K562 (cell line): ENCODE data around the gene RIPOR1. TPM values are rescaled to one million over a fixed set of nuclear protein-coding genes. Genes with fewer than 3 reads are reported as not detected.

Experiments used
- CCAR2 ChIP-seq: fragments of 200-400 bp; formaldehyde crosslinking; IDR thresholded peaks from 2 replicates; pipeline ENCODE4 v1.6.1; 2017; ENCODE audit warnings: mild to moderate bottlenecking, low read depth, low read length
- CEBPB ChIP-seq: fragments of 450-650 bp; IDR thresholded peaks from 2 replicates; pipeline ENCODE4 v1.6.1; 2016; ENCODE audit warnings: missing genetic modification characterization, missing compliant biosample characterization
- CXXC5 ChIP-seq: fragments of 250-450 bp; sonication (Bioruptor Pico); IDR thresholded peaks from 2 replicates; pipeline ENCODE4 v1.8.0; 2022; ENCODE audit warnings: inconsistent platforms, mild to moderate bottlenecking, moderate library complexity
- E2F3 ChIP-seq: fragments of 250-450 bp; sonication (Bioruptor Pico); IDR thresholded peaks from 2 replicates; pipeline ENCODE4 v1.4.0; 2020; ENCODE audit warnings: mild to moderate bottlenecking
- EGR1 ChIP-seq: fragments of 450-650 bp; conservative IDR thresholded peaks from 2 replicates; pipeline ENCODE4 v1.6.1; 2017; ENCODE audit warnings: mild to moderate bottlenecking
- HMG20A ChIP-seq: fragments of 450-650 bp; formaldehyde crosslinking; conservative IDR thresholded peaks from 2 replicates; pipeline ENCODE4 v1.4.0; 2020; ENCODE audit warnings: mild to moderate bottlenecking, mixed read lengths
- HNRNPH1 ChIP-seq: fragments of 200-400 bp; formaldehyde crosslinking; optimal IDR thresholded peaks from 2 replicates; pipeline ENCODE3; 2017; ENCODE audit warnings: low read depth, mild to moderate bottlenecking, low read length, moderate library complexity
- KAT7 ChIP-seq: sonication (generic); formaldehyde crosslinking; IDR thresholded peaks from 2 replicates; pipeline ENCODE4 v1.8.0; 2022; ENCODE audit warnings: missing genetic modification reagents, mild to moderate bottlenecking, borderline replicate concordance
- MTF1 ChIP-seq: fragments of 250-450 bp; sonication (Bioruptor Pico); IDR thresholded peaks from 2 replicates; pipeline ENCODE4 v1.9.0; 2021; ENCODE audit warnings: moderate library complexity, mild to moderate bottlenecking, inconsistent platforms, borderline replicate concordance
- NEUROD1 ChIP-seq: fragments of 150-350 bp; IDR thresholded peaks from 2 replicates; pipeline ENCODE4 v1.6.1; 2014; ENCODE audit warnings: borderline replicate concordance, low read length, low read depth; ENCODE audit not compliant: partially characterized antibody
- RAD21 ChIP-seq, 2 experiments: fragments of 250-450 bp in 1 of 2; fragments of 450-650 bp in 1 of 2; sonication (Bioruptor Pico) in 1 of 2; formaldehyde crosslinking in 1 of 2; IDR thresholded peaks in 1 of 2; conservative IDR thresholded peaks in 1 of 2; 2 replicates each; pipeline versions ENCODE4 v1.4.0 to v1.8.0; 2020 to 2022; ENCODE audit warnings: mild to moderate bottlenecking in 2 of 2, moderate library complexity in 1 of 2
- RBM15 ChIP-seq: fragments of 200-400 bp; formaldehyde crosslinking; IDR thresholded peaks from 2 replicates; pipeline ENCODE4 v1.6.1; 2018; ENCODE audit warnings: mild to moderate bottlenecking, low read length, moderate library complexity; ENCODE audit not compliant: insufficient read depth
- RFX1 ChIP-seq: fragments of 450-650 bp; IDR thresholded peaks from 2 replicates; pipeline ENCODE4 v1.6.1; 2016; ENCODE audit warnings: mild to moderate bottlenecking, moderate library complexity
- SETDB1 ChIP-seq: IDR thresholded peaks from one replicate; pipeline ENCODE4 v1.6.1; 2012; ENCODE audit warnings: low read length, control low read depth, inconsistent platforms
- SOX6 ChIP-seq: fragments of 450-650 bp; IDR thresholded peaks from 2 replicates; pipeline ENCODE4 v1.6.1; 2014; ENCODE audit warnings: mild to moderate bottlenecking
- TCF15 ChIP-seq: fragments of 250-450 bp; sonication (Bioruptor Pico); IDR thresholded peaks from 2 replicates; pipeline ENCODE4 v1.8.0; 2022; ENCODE audit warnings: moderate library complexity, mild to moderate bottlenecking, inconsistent platforms
- TCF7L2 ChIP-seq: fragments of 150-350 bp; IDR thresholded peaks from 2 replicates; pipeline ENCODE4 v1.6.1; 2016; ENCODE audit warnings: low read depth, mild to moderate bottlenecking, low read length, moderate library complexity
- THAP7 ChIP-seq: fragments of 250-450 bp; sonication (Bioruptor Pico); IDR thresholded peaks from 2 replicates; pipeline ENCODE4 v1.5.0; 2021
- ZFP1 ChIP-seq: fragments of 450-650 bp; formaldehyde crosslinking; IDR thresholded peaks from 2 replicates; pipeline ENCODE4 v1.4.0; 2020; ENCODE audit warnings: mild to moderate bottlenecking, mixed read lengths
- ZNF431 ChIP-seq: sonication (generic); formaldehyde crosslinking; IDR thresholded peaks from 2 replicates; pipeline ENCODE4 v1.8.0; 2022; ENCODE audit warnings: mild to moderate bottlenecking, missing genetic modification reagents
- ZNF518B ChIP-seq: fragments of 250-450 bp; sonication (Bioruptor Pico); IDR thresholded peaks from 2 replicates; pipeline ENCODE4 v1.5.0; 2021; ENCODE audit warnings: mild to moderate bottlenecking, moderate library complexity
- ZSCAN32 ChIP-seq: fragments of 450-650 bp; formaldehyde crosslinking; IDR thresholded peaks from 2 replicates; pipeline ENCODE4 v1.4.0; 2020; ENCODE audit warnings: mild to moderate bottlenecking, moderate library complexity
- polyA plus RNA-seq, 8 experiments: library from polyadenylated mRNA; depleted of rRNA in 4 of 8; stranded (reverse) in 5 of 8; unstranded in 3 of 8; fragments of >200 nt; fragmentation: Nextera tagmentation in 2 of 8; fragmentation: Illumina TruSeq in 1 of 8; extraction: Ambion mirVana in 2 of 8; extraction: Trizol in 1 of 8; gene quantifications; 2 replicates each; pipeline versions ENCODE4 v1.2.1 to v1.2.3, GENCODE V29; 2011 to 2014; ENCODE audit warnings: inconsistent platforms in 1 of 8, missing spikeins in 1 of 8
- total RNA-seq, 7 experiments: library from RNA; depleted of rRNA in 6 of 7; stranded (reverse); fragments of >200 nt in 6 of 7; fragmentation: Illumina TruSeq in 2 of 7; extraction: Trizol in 2 of 7; gene quantifications; 2 replicates each; pipeline versions ENCODE4 v1.2.1 to v1.2.3, GENCODE V29; 2011 to 2021; ENCODE audit warnings: low replicate concordance in 1 of 7

The RIPOR1 gene
- total and polyA plus RNA-seq, 9 of the 15 experiments (the other 6 are each of a cell fraction or from before 2014, with no cell fraction given) = 0.36 to 31.1 (median 3.0) TPM

- TF ChIP-seq ZNF431 (CRISPR knock-in tag) (no peak), HNRNPH1 (no peak), RBM15 (no peak), RFX1 (no peak), EGR1 (no peak), MTF1 (CRISPR knock-in tag) (no peak), HMG20A (CRISPR knock-in tag) (no peak), NEUROD1 (no peak), ZSCAN32 (CRISPR knock-in tag) (no peak), SOX6 (no peak), TCF15 (CRISPR knock-in tag) (no peak), TCF7L2 (no peak), THAP7 (CRISPR knock-in tag) (no peak), ZFP1 (CRISPR knock-in tag) (no peak), CCAR2 (no peak), KAT7 (CRISPR knock-in tag) (no peak), CXXC5 (CRISPR knock-in tag) (peak; percentile 30; the same call in 1 of the 2 replicates), RAD21 (CRISPR knock-in tag; conservative IDR thresholded peaks at IDR 0.05 in 1 of 2, IDR thresholded peaks at IDR 0.05 in 1 of 2) (peak; percentile 50 to 57), SETDB1 (no peak), ZNF518B (no peak), E2F3 (CRISPR knock-in tag) (no peak), CEBPB (tag) (no peak)
Observed at GRCh38 chr16:67562526-67562917, 33.9 kb downstream of the RIPOR1 start, which contains the start of gene CTCF (continued).
